ENCODE results near the gene MESD.

Gene MESD

DNA sequence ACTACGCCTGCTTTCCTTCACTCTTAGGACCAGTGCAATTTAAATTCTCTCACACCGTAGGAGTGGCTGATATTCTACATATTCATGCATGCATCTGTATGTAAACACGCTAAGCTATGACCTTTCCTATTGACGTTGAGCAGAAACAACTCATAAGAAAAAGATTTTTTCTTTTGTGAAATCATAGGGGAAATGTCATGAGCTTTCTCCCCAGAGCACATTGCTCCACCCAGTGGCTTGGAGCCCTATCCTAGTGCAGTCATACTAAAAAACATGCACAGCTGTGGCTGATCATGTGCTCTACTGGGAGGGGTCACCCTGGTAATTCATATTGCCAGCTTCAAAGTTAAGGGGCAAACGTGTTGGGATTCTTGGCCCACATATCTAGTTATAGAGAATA is 1.8 kb upstream of the MESD start:
- peak; percentile 89 for DNase-seq (ENCODE audit: low read depth)

DNA sequence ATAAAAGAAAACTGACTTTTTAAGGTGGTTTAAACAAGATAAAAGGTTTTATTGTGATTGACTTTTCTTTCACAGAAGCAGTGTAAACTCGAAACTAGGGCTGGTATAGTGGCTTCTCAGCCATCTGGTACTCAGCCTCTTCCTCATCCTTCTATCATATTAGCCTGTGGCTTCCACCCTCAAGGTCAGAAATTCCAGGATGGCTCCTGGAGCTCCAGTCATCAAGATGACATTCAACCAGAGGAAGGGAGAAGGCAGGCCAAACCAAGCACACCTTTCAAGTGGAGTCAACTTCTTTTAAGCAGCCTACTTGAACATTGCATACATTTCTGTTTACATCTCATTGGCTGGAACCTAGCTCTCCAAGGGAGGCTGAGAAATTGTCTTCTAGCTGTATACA is 1.3 kb upstream of the MESD start:
- DNase-seq (ENCODE audit: low read depth): no peak

DNA sequence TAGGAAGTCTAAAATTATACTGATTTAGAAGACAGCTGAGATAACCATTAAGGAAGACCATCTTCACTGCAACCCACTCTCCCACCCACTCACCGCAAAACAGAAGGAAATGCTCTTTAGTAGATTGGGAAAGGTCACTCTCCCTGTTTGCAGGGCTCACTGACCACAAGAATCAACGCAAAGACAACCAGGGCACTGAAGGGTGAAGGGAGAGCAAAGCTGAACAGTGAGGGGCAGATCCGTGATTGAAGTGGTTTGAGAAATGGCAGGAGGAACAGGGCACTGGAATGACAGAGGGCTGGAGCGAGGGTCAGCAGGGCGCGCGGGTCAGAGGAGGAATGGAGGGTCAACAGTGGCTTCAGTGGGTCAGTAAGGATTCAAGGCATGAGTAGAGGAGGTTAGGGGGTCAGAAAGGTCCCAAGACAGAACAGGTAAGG is 520 bp downstream of the MESD start:
- DNase-seq (ENCODE audit: low read depth): no peak

DNA sequence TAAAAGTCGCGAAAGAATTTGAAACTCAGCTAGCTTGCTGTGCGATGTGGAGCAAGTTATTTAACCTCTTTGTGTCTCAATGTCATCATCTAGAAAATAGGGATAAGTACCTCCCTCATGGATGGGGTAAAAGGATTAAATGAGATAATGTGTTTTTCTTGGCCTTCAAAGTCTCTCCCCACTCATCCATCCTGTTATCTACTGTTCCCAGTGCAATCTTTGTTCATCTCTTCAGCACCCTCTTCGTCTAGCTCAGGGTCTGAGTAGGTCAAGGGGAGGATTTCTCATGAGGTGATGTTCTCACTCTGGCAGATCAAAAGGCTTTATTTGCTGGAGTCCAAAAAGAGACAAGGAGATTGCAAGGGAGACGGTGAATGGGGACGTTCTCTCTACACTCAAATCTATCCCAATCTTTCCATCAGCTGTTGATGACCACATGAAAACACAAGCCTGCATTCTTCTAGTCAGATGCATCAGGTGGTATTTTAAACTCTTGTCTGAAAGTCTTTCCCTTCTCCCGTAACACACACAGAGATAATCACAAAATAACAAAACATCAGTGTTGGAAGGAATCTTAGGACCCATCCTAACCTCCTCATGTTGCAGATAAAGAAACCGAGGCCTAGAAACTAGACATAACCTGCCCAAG is 1.3 kb downstream of the MESD start:
- no peak for DNase-seq (ENCODE audit: low read depth)

DNA sequence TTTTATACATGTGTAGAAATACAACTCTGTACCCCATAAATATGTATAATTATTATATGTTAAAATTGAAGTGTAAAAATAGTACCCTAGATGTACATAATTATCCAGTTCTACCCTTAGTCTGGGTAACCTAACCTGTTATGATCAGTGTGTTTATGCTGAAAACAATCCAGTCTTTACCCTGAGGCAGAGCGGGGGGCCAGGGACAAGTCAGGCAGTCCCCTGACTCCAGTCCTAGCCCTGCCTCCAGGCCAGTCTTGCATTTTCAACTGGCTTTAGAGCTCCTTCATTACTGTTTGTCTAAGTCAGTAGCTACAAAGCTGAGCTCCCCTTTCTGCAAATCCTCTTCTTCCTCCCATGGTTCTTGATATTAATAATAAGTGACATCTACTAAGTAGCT is 3.1 kb downstream of the MESD start:
- DNase-seq (ENCODE audit: low read depth): no peak

DNA sequence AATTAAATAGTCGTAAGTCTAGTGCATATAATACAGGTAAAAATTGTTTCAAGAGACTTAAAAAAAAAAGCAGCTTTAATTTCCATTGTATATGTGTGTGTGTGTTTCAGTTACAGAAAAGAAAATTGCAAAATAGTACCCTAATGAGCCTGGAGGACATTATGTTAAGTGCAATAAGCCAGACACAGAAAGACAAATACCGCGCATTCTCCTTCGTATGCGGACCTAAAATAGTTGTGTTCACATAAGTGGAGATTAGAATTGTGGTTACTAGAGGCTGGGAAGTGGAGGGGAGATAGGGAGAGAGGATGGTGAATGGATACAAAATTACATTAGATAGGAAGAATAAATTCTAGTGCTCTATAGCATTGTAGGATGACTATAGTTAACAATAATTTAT is 3.6 kb downstream of the MESD start:
- DNase-seq (ENCODE audit: low read depth): no peak

DNA sequence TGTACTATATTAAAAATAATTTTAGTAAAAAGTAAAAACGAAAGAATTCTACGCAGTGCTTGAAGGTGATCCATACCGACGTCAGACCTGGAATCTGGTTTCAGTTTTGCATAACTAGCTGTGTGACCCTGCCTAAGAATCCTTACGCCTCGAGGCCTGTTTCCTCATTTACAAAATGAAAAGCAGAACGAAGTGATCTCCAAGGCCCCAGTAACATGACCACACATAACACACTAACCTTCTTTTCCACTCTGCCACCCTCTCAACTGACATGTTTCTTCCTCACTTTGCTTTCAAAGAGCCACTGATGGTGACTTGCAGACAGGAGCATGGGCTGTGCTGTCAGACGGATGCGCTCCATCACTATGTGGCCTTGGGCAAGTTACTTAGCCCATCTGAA is 4.8 kb downstream of the MESD start:
- peak; percentile 79 for DNase-seq (ENCODE audit: low read depth)

DNA sequence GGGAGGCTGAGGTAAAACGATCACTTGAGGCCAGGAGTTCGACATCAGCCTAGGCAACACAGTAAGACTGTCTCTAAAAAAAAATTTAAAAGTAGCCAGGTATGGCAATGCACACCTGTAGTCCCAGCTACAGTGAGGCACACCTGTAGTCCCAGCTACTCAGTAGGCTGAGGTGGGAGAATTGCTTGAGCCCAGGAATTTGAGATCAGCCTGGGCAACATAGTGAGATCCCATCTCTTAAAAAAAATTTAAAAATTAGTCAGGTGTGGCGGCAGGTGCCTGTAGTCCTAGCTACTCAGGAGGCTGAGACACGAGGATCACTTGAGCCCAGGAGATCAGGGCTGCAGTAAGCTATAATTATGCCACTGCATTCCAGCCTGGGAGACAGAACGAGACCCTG is 6.8 kb downstream of the MESD start:
- no peak for DNase-seq (ENCODE audit: low read depth)

DNA sequence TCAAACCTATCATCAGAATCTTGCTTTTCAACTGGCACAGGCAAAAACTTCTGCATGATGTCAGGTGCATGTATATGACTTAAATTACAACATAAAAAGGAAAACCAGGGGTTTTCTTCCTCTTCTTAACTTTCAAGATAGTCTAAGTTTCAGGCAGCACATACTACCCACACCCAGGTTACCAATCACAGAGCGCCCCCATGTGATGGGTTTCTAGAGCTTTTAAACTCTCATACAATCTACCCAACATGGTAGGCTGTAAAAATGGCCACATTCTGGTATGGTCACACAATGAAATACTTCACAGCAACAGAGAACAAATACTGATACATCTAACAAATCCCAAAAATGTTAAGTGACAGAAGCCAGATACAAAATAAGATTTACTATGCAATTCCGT is 7.4 kb downstream of the MESD start:
- no peak for DNase-seq (ENCODE audit: low read depth)

DNA sequence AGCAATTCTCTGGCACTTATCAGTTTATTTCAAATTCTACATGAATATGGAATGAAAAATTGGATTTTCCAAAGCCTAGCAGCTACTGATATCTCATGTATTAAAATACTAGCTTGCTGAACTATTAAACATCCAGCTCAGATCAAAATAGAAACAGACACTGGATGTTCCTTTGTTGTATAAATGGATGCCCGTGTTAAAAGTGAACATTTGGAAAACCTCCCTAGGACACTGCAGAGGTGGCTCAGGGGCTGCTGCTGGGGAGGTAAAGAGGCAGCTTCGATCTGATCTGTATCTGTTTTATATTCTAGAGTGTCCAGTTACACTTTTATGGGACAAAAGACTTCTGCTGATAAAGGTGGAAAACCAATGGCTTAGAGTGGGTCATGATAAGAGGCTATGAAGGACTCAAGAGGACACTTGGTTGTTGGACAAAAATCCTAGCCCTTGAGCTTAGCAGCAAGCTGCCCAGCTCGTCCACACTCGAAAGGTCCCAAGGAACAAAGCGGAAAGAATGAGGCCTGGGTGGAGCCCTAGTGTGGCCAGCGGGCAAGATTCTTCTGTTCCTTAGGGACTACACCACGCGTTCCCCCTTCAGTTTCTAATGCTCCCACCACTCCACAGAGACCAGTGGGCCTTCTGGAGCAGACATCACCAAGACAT is 9.9 kb downstream of the MESD start:
- no peak for DNase-seq (ENCODE audit: low read depth)

DNA sequence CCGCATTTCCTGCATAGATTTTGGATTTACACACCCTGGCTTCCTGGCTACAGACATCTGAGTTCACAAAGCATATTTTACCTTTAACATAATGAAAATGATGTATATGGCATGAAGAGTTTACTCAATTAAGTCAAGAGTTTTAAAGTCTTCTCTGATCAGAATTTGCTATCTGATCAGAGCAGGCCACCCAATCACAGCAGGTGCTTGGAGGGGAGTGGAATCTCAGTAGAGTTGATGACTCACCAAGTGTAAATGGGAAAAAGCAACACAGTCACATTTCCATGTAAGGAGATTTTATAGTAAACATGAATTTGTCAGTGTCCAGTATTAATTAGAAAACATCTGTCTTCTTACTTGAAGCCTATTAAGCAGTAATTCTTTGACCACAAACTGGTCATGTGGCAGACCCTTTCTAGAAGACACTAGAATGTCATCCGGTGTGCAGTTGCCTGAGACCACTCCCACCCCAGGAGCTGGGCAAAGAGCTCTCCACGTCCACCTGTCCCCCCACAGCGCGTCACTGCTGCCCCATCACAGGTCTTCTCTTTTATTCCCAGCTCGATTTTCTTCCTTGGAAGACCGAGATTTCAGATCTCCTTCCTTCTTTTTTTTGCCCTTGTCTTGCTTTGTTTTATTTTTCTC is 10.8 kb downstream of the MESD start:
- DNase-seq (ENCODE audit: low read depth): no peak

DNA sequence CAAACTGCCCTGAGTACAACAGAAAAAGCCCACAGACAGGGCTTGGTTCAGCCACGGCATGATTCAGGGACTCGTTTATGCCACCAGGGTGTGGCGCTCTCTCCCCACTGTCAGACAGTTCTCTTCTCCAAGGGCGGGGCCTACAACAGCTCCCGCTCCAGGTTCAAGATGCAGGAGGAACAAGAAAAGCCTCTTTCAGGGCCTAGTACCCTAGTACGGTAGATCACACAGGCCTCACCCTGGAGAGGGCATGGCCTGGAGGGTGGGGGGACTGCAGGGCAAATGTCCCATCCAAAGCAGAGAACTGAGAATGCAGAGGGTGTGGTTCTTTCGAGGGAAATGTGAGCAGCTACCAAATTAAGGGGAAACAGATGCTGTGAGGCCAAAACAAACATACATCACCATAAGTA is 12.0 kb downstream of the MESD start:
- peak; percentile 60 for DNase-seq (ENCODE audit: low read depth)

DNA sequence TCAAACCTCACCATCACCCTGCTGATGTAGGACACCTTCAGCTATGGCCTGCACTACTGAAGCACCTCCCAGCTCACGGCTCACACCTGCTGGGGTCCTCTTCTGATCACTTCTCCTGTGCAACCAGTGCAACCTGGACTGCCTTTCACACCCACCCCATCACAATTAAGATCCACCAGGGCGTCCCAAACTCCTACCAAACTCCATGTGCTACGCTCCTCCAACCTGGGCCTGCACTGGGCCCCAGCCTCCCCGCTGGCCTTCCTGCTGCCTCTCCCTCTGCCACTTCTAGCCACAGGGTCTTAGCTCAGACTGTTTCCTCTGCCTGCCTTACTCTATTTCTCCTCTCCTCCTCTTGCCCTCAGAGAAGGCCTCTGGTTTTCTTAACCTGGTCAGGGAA is 12.8 kb downstream of the MESD start:
- DNase-seq (ENCODE audit: low read depth): no peak

DNA sequence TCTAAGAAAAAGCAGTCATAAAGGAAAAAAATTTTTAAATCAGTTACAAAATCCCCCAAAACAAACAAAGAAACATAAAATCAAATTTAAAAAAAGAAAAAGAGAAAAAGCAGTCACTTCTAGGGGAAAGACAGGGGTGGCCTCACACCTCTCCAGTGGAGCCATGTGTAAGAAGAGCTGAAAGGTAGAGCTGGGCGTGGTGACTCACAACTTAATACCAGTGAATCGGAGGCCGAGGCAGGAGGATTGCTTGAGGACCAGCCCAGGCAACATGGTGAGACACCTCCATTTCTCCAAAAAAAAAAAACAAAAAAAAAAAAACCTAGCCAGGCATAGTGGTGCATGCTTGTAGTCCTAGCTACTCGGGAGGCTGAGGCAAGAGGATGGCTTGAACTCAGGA is 14.7 kb downstream of the MESD start:
- no peak for DNase-seq (ENCODE audit: low read depth)

DNA sequence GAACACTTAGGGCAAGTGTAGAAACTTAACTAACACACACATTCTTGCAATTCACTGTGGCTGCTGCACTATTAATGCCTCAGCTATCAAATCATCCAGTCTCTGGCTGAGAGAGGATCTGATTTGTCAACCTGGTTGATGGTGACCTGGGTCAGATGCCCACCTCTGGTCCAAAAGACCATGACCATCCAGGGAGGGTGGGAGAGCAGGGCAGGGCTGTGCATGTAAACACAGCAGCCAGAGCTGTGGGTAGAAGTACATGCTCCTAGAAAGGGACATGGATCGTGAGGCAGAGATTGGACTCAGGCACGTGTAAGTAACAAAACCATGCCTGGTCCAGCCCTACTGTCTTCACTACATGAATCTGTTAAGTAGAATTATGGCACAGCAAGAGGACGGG is 17.3 kb downstream of the MESD start:
- no peak for DNase-seq (ENCODE audit: low read depth)

DNA sequence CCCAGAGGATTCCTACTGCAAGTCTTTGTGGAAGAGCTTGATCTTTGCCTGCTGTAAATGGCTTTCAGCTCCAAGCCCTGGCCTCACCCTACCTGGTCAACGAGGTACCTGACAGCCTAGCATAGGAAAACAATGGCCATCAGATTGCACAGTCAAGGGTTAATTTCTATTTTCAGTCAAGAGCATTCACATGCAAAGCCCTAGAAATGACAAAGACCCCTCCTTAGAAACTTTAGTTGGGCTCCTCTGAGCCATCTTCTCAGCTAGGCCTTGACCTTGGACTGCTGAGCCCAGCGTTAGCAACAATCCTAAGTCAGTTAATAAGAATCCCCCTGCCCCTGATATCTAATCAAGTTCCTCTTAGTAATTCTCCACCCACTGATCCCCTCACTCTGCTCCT is 18.5 kb downstream of the MESD start:
- DNase-seq (ENCODE audit: low read depth): no peak

DNA sequence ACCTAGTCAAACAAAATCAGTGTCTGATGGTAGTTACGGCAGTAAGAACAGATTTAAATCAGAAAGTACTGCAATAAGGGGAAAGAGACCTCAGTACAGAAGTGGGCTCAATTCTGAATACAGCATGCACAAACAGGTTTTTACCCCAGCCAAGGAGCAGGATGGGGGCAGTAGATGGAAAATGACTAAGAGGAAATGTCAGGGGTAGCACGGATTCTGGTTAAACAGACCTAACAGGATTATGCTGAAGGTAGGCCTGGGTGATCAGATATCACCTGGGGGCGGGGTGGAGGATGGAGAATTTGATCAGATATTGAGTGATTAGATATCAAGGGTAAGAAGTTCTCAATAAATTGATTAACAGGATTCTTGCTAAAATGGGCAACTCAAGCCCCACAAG is 19.0 kb downstream of the MESD start:
- DNase-seq (ENCODE audit: low read depth): no peak

DNA sequence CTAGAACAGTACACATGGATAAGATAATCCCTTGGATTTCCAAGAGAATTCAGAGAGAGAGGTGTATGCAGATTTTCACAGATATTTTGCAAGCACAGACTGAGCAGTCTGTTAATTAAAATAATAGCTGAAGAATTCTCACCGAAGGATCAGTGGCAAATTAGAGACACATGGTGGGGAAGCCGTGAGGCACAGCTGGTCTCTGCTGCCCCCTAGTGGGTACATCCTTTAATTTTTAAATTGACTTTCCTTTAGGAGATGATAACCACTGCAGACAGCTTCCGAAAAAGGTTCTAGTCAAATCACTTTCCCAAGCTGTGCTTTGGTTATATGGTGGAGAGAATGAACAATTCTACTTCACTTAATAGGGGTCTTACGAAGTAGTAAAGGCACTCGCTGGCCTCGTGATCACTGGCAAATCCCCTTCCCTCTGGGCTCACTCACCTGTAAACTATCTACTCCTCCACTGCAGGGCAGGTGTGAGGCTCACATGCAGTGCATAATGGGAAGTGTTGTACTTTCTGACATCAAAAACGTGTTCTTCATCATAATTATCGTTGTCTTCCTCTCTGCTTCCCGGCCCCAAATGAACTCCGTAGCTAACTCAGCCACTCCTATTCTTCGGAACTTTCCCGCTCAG is 19.5 kb downstream of the MESD start:
- DNase-seq (ENCODE audit: low read depth): peak; percentile 54

DNA sequence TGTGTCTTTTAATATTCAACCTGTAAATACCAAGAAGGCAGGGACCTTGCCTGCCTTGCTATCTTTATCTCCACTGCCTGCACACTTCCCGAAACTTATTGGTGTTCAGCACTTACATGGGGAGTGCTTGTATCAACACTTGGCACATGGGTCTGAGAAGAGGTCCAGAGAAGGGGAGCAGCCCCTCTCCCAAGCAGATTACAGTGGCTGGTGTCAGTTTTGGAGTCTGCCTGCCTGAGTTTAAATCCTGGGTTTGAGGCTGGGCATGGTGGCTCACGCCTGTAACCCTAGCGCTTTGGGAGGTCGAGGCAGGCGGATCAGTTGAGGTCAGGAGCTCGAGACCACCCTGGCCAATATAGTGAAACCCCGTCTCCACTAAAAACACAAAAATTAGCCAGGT is 20.3 kb downstream of the MESD start:
- DNase-seq (ENCODE audit: low read depth): no peak

DNA sequence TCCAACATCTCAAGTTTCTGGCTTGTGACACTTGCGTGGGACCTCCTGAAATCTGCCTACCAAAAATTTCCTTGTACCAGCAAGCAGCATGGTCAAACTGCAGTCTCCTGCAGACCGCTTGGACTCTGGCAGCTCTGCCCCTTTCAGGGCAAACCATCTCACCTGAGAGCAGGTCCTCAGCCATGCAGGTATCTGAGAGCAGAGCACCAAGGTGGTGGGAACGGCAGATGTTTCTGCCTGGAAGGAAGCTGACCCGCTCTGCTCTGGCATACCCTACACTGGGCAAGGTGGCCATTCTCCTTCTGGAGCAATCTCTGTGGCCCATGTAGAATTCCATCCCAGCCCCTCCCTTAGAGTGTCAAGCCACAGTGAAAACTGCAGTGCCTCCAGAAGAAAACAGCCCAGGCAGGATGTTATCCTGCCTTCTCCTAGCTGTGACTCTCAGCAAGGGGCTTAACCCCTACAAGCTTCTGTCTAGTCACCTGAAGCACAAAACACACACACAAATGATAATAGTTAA is 21.6 kb downstream of the MESD start:
- no peak for DNase-seq (ENCODE audit: low read depth)

DNA sequence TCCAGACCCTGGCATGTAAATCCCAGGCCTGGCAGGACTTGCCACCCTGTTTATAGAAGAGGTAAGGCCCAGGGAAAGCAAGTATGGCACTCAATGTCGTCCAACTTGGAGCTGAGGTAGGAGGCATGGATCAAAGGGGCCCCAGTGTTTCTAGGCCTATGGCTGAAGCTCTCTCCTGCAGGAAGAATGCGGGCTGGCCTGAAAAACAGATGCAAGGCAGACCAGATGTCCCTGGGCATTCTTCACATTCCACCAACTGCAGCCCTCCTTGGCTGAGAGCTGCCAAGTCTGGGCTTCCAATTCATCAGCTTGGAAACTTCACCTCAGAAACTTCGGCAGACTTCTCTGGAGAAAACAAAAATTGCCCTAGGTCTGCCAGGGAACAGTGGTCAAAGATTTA is 22.2 kb downstream of the MESD start:
- peak; percentile 72 for DNase-seq (ENCODE audit: low read depth)

DNA sequence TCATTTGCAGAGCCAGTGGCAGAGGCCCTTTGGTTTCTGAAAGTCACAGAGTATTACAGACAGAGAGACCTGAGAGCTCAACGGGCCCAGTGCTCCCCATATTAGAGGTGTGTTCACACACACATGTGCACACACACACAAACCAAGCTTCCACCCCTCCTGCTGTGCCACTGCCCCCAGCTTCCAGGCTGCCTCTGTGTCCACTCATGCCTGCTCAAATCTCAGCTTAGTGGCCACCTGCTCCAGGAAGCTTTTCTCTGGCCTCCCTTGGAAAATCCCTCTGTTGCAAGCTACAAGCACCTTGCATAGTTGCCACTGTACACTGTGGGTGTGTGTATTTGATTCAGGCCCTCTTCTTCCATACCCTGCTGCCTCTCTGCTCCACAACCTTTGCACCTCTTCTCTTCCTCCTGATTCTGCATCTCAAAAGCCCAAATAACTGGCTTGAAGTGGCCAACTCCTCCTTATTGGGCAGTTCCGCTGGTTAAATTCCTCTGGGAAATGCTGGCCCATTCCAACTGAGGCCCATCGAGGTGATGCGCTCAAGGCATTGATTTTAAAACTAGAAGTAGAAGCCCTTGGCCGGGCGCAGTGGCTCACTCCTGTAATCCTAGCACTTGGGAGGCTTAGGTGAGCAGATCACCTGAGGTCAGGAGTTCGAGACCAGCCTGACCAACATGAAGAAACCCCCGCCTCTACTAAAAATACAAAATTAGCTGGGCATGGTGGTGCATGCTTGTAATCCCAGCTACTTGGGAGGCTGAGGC is 23.0 kb downstream of the MESD start:
- DNase-seq (ENCODE audit: low read depth): no peak

Data from fibroblast of gingiva (primary cell).